Fibroblast of mammary gland (primary cell): Measurements from ENCODE around the gene CFLAR.

Experiments
- DNase-seq: peaks from one replicate; pipeline ENCODE4 v3.0.0-alpha.2; 2010; ENCODE audit warnings: low read depth
- H3K4me3 ChIP-seq: 2 replicates; pipeline ENCODE4 v1.5.1; 2011; ENCODE audit warnings: low read depth, mild to moderate bottlenecking, low read length, moderate library complexity; ENCODE audit not compliant: control insufficient read depth
- CTCF ChIP-seq: conservative IDR thresholded peaks from 2 replicates; pipeline ENCODE4 v1.5.1; 2011; ENCODE audit warnings: low read depth, low read length, inconsistent platforms; ENCODE audit not compliant: control insufficient read depth, insufficient read depth

CFLAR gene

GRCh38 chr2:201196803-201197202 is 80.8 kb downstream of the CFLAR start:
- no peak for TF ChIP-seq CTCF
- no peak for DNase-seq
- no peak overlapping the region for H3K4me3 ChIP-seq

DNA sequence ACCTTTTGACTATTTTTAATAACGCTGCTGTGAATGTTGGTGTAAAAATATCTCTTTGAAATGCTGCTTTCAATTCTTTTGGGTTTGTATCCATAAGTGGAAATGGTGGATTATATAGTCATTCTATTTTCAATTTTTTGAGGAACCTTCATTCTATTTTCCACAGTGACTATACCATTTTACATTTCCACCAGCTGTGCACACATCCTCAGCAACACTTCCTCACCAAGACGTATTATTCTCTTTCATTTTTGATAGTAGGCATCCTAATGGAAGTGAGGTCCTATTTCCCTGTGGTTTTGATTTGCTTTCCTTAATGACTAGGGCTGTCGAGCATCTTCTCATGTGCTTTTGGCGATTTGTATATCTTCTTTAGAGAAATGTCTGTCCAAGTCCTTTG is 81.8 kb downstream of the CFLAR start:
- no peak overlapping the region for H3K4me3 ChIP-seq
- no peak for TF ChIP-seq CTCF
- no peak for DNase-seq

DNA sequence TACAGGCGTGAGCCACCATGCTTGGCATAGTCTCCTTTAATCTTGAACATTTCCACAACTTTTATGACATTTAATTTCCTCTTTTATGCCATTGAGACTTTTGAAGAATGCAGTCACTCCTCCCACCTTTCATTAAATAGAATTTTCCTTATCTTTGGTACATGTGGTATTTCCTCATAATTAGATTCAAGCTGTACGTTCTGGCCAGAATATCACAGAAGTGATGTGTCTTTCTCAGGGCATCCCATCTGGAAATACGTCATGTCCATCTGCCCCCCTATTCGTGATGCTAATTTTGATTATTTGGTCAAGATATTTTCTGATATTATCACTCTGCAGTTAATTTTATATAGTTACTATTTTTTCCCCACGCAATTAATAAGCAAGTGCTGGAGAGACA is 83.9 kb downstream of the CFLAR start:
- no peak for TF ChIP-seq CTCF
- no peak for DNase-seq
- no peak overlapping the region for H3K4me3 ChIP-seq

GRCh38 chr2:201200345-201200744 is 84.4 kb downstream of the CFLAR start:
- TF ChIP-seq CTCF: no peak
- DNase-seq: no peak
- no peak overlapping the region for H3K4me3 ChIP-seq

GRCh38 chr2:201201371-201201770 is 85.4 kb downstream of the CFLAR start:
- no peak for TF ChIP-seq CTCF
- DNase-seq: no peak
- no peak overlapping the region for H3K4me3 ChIP-seq

DNA sequence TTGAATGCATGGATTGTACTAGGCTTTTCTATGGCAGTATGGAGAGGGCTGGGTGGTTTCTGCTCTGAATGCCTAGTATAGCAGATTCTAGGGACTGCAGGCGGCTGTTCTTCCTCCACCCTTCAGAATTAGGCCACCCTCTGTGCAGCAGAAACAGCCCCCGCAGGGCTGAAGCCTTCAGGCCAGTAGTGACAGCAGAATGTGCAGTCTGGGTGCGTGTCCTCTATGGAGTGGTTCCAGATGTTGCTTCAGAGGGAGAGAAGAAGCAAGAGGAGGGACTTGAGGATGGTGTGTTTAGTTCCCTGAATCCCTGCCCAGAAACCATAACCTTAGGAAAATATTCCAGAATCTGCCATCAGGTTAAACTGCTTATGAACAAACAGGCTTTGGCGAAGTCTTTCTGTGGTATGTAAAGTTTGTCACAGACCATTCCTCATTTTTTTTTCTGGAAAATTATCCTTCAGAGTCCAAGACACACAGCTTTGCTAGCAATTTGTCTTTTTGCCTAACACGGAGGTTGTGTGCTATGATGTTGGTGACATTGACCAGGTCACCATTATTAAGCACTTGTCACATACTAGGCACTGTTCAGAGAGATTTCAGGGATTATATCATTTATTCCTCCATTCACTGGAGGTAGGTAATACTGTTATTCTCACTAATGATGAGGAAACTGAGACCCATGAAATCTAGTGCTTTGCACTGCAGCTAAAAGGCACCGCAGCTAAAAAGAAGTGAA is 88.1 kb downstream of the CFLAR start:
- DNase-seq: peak; percentile 64
- no peak for TF ChIP-seq CTCF
- no peak overlapping the region for H3K4me3 ChIP-seq
